Uterus (tissue), 2 donors: ENCODE measurements around the gene ARID1B.

Experiments
- POLR2A ChIP-seq, 2 donors: fragments of 450-650 bp; IDR thresholded peaks; one replicate each; pipeline ENCODE4 v1.6.1; 2016; ENCODE audit warnings: antibody characterized with exemption in 2 of 2, mild to moderate bottlenecking in 1 of 2, moderate library complexity in 1 of 2
- TF ChIP-seq, protein P1 (sequence below), 4 experiments: fragments of 200-600 bp in 2 of 4; fragments of 450-650 bp in 2 of 4; sonication (generic) in 2 of 4; IDR thresholded peaks; one replicate each; pipeline ENCODE4 v1.5.1; 2016 to 2019; ENCODE audit warnings: antibody characterized with exemption in 4 of 4, mild to moderate bottlenecking in 2 of 4, moderate library complexity in 1 of 4

DNA sequence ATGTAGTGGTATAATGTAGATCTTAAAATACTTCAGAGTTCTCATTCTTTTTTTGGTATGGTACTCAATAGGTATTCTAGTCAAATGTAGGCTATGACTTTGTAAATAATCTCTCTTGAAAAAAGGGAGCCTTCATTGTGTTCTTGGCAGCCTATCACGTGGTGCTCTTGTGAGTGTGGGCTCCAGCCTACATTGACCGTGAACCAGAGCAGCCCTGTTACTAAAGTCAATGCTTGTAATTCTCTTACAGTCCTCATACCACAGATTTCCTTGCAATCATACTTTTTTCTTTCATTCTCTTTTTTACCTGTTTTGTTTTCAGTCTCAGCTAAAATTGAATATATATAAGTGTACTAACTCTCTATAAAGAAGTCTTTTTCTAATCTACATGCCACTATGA lies 31.1 kb downstream of the ARID1B start:
- TF ChIP-seq POLR2A (IDR thresholded peaks at IDR 0.05) = no peak
- TF ChIP-seq, protein P1, sequence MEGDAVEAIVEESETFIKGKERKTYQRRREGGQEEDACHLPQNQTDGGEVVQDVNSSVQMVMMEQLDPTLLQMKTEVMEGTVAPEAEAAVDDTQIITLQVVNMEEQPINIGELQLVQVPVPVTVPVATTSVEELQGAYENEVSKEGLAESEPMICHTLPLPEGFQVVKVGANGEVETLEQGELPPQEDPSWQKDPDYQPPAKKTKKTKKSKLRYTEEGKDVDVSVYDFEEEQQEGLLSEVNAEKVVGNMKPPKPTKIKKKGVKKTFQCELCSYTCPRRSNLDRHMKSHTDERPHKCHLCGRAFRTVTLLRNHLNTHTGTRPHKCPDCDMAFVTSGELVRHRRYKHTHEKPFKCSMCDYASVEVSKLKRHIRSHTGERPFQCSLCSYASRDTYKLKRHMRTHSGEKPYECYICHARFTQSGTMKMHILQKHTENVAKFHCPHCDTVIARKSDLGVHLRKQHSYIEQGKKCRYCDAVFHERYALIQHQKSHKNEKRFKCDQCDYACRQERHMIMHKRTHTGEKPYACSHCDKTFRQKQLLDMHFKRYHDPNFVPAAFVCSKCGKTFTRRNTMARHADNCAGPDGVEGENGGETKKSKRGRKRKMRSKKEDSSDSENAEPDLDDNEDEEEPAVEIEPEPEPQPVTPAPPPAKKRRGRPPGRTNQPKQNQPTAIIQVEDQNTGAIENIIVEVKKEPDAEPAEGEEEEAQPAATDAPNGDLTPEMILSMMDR (IDR thresholded peaks at IDR 0.05) = no peak
